IMR-90 (cell line): ENCODE results near the gene TACR2. TPM values are rescaled to one million over a fixed set of nuclear protein-coding genes. Genes with fewer than 3 reads are reported as not detected.

Source experiments
- polyA plus RNA-seq, 3 experiments: library from polyadenylated mRNA; depleted of rRNA; stranded (reverse); fragments of >200 nt; gene quantifications; 2 replicates each; pipeline ENCODE4 v1.2.3, GENCODE V29; 2012; ENCODE audit warnings: low replicate concordance in 1 of 3
- total RNA-seq: library from RNA; depleted of rRNA; stranded (reverse); fragments of >200 nt; gene quantifications from 2 replicates; pipeline ENCODE4 v1.2.3, GENCODE V29; 2012; rRNA removed
- TF ChIP-seq, protein P1 (sequence below): conservative IDR thresholded peaks from 2 replicates; pipeline ENCODE4 v1.5.1; 2012; ENCODE audit warnings: mild to moderate bottlenecking, low read depth, low read length, improper control_type of control experiment

Gene TACR2
- total and polyA plus RNA-seq, 2 of the 4 experiments (the other 2 are of a cell fraction): not detected

GRCh38 chr10:69353977-69354635, 62.6 kb downstream of the TACR2 start (continued):
- TF ChIP-seq, protein P1, sequence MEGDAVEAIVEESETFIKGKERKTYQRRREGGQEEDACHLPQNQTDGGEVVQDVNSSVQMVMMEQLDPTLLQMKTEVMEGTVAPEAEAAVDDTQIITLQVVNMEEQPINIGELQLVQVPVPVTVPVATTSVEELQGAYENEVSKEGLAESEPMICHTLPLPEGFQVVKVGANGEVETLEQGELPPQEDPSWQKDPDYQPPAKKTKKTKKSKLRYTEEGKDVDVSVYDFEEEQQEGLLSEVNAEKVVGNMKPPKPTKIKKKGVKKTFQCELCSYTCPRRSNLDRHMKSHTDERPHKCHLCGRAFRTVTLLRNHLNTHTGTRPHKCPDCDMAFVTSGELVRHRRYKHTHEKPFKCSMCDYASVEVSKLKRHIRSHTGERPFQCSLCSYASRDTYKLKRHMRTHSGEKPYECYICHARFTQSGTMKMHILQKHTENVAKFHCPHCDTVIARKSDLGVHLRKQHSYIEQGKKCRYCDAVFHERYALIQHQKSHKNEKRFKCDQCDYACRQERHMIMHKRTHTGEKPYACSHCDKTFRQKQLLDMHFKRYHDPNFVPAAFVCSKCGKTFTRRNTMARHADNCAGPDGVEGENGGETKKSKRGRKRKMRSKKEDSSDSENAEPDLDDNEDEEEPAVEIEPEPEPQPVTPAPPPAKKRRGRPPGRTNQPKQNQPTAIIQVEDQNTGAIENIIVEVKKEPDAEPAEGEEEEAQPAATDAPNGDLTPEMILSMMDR: no peak

Other genes starting within 250 kb of the TACR2 start
- 22.5 and 24.4 TPM in 2 replicates for gene SUPV3L1, start 236.7 kb downstream of the TACR2 start, total RNA-seq
- 22.1 and 26.5 TPM in 2 replicates for gene SUPV3L1, start 236.7 kb downstream of the TACR2 start, polyA plus RNA-seq (2012; rRNA removed)
- gene HKDC1, start 196.6 kb downstream of the TACR2 start, total RNA-seq: under 0.01 TPM in 1 of 2 replicates, not detected in the other
- gene HKDC1, start 196.6 kb downstream of the TACR2 start, polyA plus RNA-seq (2012; rRNA removed): 0.03 and 0.07 TPM in 2 replicates
- 90.5 and 107 TPM in 2 replicates for gene HK1, start 138.4 kb downstream of the TACR2 start, total RNA-seq
- 47.7 and 53.7 TPM in 2 replicates for gene HK1, start 138.4 kb downstream of the TACR2 start, polyA plus RNA-seq (2012; rRNA removed)
- not detected in 2 replicates for gene TSPAN15, start 34.5 kb upstream of the TACR2 start, total RNA-seq
- gene TSPAN15, start 34.5 kb upstream of the TACR2 start, polyA plus RNA-seq (2012; rRNA removed): 0.07 and 0.48 TPM in 2 replicates
- gene NEUROG3, start 156.5 kb upstream of the TACR2 start, total RNA-seq: not detected in 2 replicates
- not detected in 2 replicates for gene NEUROG3, start 156.5 kb upstream of the TACR2 start, polyA plus RNA-seq (2012; rRNA removed)
- 0.18 and 0.28 TPM in 2 replicates for gene FAM241B, start 213.3 kb upstream of the TACR2 start, total RNA-seq
- gene FAM241B, start 213.3 kb upstream of the TACR2 start, polyA plus RNA-seq (2012; rRNA removed): 1.2 and 1.4 TPM in 2 replicates